HepG2 (cell line): ENCODE data around the gene ATXN7L2. TPM values are rescaled to one million over a fixed set of nuclear protein-coding genes. Genes with fewer than 3 reads are reported as not detected.

Source experiments
- ATF7 ChIP-seq, 2 experiments: fragments of 450-650 bp in 1 of 2; sonication (generic) in 1 of 2; formaldehyde crosslinking in 1 of 2; IDR thresholded peaks; 2 replicates each; pipeline versions ENCODE4 v1.4.0 to v1.6.1; 2016 to 2020; ENCODE audit warnings: antibody characterized with exemption in 1 of 2, mild to moderate bottlenecking in 1 of 2, missing genetic modification reagents in 1 of 2
- FOXJ3 ChIP-seq: sonication (generic); formaldehyde crosslinking; IDR thresholded peaks from 2 replicates; pipeline ENCODE4 v1.4.0; 2020; ENCODE audit warnings: missing genetic modification reagents, mild to moderate bottlenecking, borderline replicate concordance
- FOXO1 ChIP-seq: sonication (generic); formaldehyde crosslinking; IDR thresholded peaks from 2 replicates; pipeline ENCODE4 v1.4.0; 2020; ENCODE audit warnings: missing genetic modification reagents
- GTF3A ChIP-seq: sonication (generic); formaldehyde crosslinking; conservative IDR thresholded peaks from 2 replicates; pipeline ENCODE4 v1.4.0; 2020; ENCODE audit warnings: mild to moderate bottlenecking, missing genetic modification reagents
- KDM3A ChIP-seq: IDR thresholded peaks from 2 replicates; pipeline ENCODE4 v1.6.1; 2018; ENCODE audit warnings: low read depth, missing compliant biosample characterization
- MAZ ChIP-seq, 2 experiments: sonication (generic) in 1 of 2; formaldehyde crosslinking in 1 of 2; IDR thresholded peaks; 2 replicates each; pipeline versions ENCODE4 v1.5.0 to v1.6.1; 2012 to 2020; ENCODE audit warnings: low read depth in 2 of 2, mild to moderate bottlenecking in 2 of 2, borderline replicate concordance in 1 of 2, improper control_type of control experiment in 1 of 2, low read length in 1 of 2, missing genetic modification reagents in 1 of 2, moderate library complexity in 1 of 2
- MTA1 ChIP-seq: sonication (generic); formaldehyde crosslinking; IDR thresholded peaks from 2 replicates; pipeline ENCODE4 v1.4.0; 2020; ENCODE audit warnings: missing genetic modification reagents, mild to moderate bottlenecking, borderline replicate concordance
- NBN ChIP-seq: fragments of 450-650 bp; conservative IDR thresholded peaks from 2 replicates; pipeline ENCODE4 v1.6.1; 2017
- NFATC3 ChIP-seq: sonication (generic); formaldehyde crosslinking; IDR thresholded peaks from 2 replicates; pipeline ENCODE4 v1.5.1; 2020; ENCODE audit warnings: mild to moderate bottlenecking, missing genetic modification reagents
- SAP130 ChIP-seq: IDR thresholded peaks from 2 replicates; pipeline ENCODE4 v1.6.1; 2016; ENCODE audit warnings: low read depth
- STAG1 ChIP-seq: sonication (generic); formaldehyde crosslinking; IDR thresholded peaks from 2 replicates; pipeline ENCODE4 v1.4.0; 2020; ENCODE audit warnings: missing genetic modification reagents
- TARDBP ChIP-seq: sonication (generic); formaldehyde crosslinking; IDR thresholded peaks from 2 replicates; pipeline ENCODE4 v1.8.0; 2022; ENCODE audit warnings: mild to moderate bottlenecking, missing genetic modification reagents
- ZNF530 ChIP-seq: sonication (generic); formaldehyde crosslinking; IDR thresholded peaks from 2 replicates; pipeline ENCODE4 v1.5.0; 2020; ENCODE audit warnings: low read depth, mild to moderate bottlenecking, missing genetic modification reagents
- ZNF563 ChIP-seq: sonication (generic); formaldehyde crosslinking; IDR thresholded peaks from 2 replicates; pipeline ENCODE4 v1.8.0; 2022; ENCODE audit warnings: mild to moderate bottlenecking, moderate library complexity, missing genetic modification reagents
- ZNF589 ChIP-seq: sonication (generic); formaldehyde crosslinking; conservative IDR thresholded peaks from 2 replicates; pipeline ENCODE4 v1.8.0; 2022; ENCODE audit warnings: mild to moderate bottlenecking, moderate library complexity, missing genetic modification reagents
- ZNF766 ChIP-seq: sonication (generic); formaldehyde crosslinking; IDR thresholded peaks from 2 replicates; pipeline ENCODE4 v1.5.0; 2020; ENCODE audit warnings: missing genetic modification reagents, borderline replicate concordance
- ZNF841 ChIP-seq: sonication (generic); formaldehyde crosslinking; IDR thresholded peaks from 2 replicates; pipeline ENCODE4 v1.8.1; 2023; ENCODE audit warnings: missing genetic modification reagents, borderline replicate concordance
- polyA plus RNA-seq, 8 experiments: library from polyadenylated mRNA; depleted of rRNA in 3 of 8; stranded (reverse) in 7 of 8; unstranded in 1 of 8; fragments of >200 nt; fragmentation: Illumina TruSeq in 4 of 8; extraction: Trizol in 4 of 8; gene quantifications; 2 replicates each; pipeline versions ENCODE4 v1.2.1 to v1.2.3, GENCODE V29; 2011 to 2016; ENCODE audit warnings: low read depth in 4 of 8, missing spikeins in 1 of 8, mixed read lengths in 1 of 8; ENCODE audit not compliant: insufficient read depth in 1 of 8
- total RNA-seq, 5 experiments: library from RNA; depleted of rRNA; stranded (reverse); fragments of >200 nt; fragmentation: Illumina TruSeq; extraction: Trizol; gene quantifications; 2 replicates each; pipeline ENCODE4 v1.2.3, GENCODE V29; 2016; ENCODE audit warnings: low read depth in 1 of 5
- TF ChIP-seq, protein P1 (sequence below): sonication (generic); formaldehyde crosslinking; IDR thresholded peaks from 2 replicates; pipeline ENCODE4 v1.5.0; 2020; ENCODE audit warnings: mild to moderate bottlenecking, missing genetic modification reagents
- TF ChIP-seq, protein P2 (sequence below): sonication (generic); formaldehyde crosslinking; IDR thresholded peaks from 2 replicates; pipeline ENCODE4 v1.4.0; 2020; ENCODE audit warnings: missing genetic modification reagents
- TF ChIP-seq, protein P3 (sequence below): sonication (generic); formaldehyde crosslinking; IDR thresholded peaks from 2 replicates; pipeline ENCODE4 v1.4.0; 2020; ENCODE audit warnings: missing genetic modification reagents
- TF ChIP-seq, protein P4 (sequence below): sonication (generic); formaldehyde crosslinking; IDR thresholded peaks from 2 replicates; pipeline ENCODE4 v1.8.1; 2022; ENCODE audit warnings: mild to moderate bottlenecking, missing genetic modification reagents

ATXN7L2 gene
- total and polyA plus RNA-seq, 2 of the 13 experiments (the other 11 are each of a cell fraction or from before 2014, with no cell fraction given), result 2.7 to 2.8 TPM

DNA sequence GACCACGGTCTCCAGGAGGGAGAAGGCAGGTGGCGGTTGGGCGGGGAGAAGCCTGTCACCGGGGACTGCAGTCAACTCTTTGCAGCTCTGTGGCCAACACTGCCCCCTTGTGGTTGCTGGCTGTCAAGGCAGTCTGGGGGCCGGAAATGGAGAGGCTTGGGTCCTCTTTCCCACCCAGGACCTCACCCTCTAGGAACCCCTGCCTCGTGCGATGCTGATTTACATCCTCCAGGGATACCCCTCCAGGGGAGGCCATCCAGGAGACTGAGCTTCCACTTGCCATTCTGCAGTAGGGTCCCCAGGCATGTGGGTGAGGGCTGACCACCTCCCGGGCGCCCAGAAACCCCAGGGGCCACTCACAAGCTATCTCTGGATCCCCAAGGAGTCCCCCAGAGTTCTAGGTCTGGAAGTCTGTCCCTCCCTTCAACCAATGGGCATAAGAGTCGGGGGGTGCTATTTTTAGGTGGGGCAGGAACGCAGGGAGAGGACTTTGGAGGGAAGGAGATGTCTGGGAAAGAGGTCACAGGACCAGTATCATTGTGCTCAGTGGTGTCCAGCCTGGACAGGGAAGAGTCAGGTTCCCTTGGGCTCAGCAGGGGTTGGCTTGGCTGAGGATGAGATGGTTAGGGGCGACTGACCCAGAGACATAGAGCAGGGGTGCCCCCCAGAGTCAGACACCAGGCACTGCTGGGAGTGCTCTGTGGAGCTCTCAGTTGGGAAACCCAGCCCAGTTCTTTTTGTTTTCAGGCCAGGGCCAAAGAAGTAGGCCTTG is 48.8 kb downstream of the ATXN7L2 start (continued):
- TF ChIP-seq GTF3A (CRISPR knock-in tag), result 0 out of 2 replicates have a peak, but pooled peaks have one; percentile 43
- TF ChIP-seq NBN, result no peak
- TF ChIP-seq TARDBP (CRISPR knock-in tag), result 0 out of 2 replicates have a peak, but pooled peaks have one; percentile 29
- no peak for TF ChIP-seq FOXJ3 (CRISPR knock-in tag)
- TF ChIP-seq, protein P1, sequence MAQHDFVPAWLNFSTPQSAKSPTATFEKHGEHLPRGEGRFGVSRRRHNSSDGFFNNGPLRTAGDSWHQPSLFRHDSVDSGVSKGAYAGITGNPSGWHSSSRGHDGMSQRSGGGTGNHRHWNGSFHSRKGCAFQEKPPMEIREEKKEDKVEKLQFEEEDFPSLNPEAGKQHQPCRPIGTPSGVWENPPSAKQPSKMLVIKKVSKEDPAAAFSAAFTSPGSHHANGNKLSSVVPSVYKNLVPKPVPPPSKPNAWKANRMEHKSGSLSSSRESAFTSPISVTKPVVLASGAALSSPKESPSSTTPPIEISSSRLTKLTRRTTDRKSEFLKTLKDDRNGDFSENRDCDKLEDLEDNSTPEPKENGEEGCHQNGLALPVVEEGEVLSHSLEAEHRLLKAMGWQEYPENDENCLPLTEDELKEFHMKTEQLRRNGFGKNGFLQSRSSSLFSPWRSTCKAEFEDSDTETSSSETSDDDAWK (CRISPR knock-in tag), result no peak
- peak; percentile 39; the same call in 1 of the 2 replicates for TF ChIP-seq SAP130 (CRISPR knock-in tag)
- TF ChIP-seq MTA1 (CRISPR knock-in tag), result 0 out of 2 replicates have a peak, but pooled peaks have one; percentile 29
- TF ChIP-seq KDM3A (CRISPR knock-in tag), result 0 out of 2 replicates have a peak, but pooled peaks have one; percentile 28
- no peak for TF ChIP-seq ATF7 (IDR thresholded peaks at IDR 0.05)
- no peak for TF ChIP-seq ATF7 (CRISPR knock-in tag; IDR thresholded peaks at IDR 0.05)
- TF ChIP-seq FOXO1 (CRISPR knock-in tag), result peak; percentile 24; the same call in 1 of the 2 replicates
- no peak for TF ChIP-seq ZNF530 (CRISPR knock-in tag)
- TF ChIP-seq ZNF841 (CRISPR knock-in tag), result no peak
- no peak for TF ChIP-seq ZNF589 (CRISPR knock-in tag)
- TF ChIP-seq MAZ (IDR thresholded peaks at IDR 0.05; ENCODE audit: borderline replicate concordance, low read depth, low read length), result peak; percentile 36; the same call in 1 of the 2 replicates
- TF ChIP-seq MAZ (CRISPR knock-in tag; IDR thresholded peaks at IDR 0.05; ENCODE audit: low read depth), result no peak; the same call in none of the 2 replicates
- TF ChIP-seq ZNF563 (CRISPR knock-in tag), result no peak
- TF ChIP-seq STAG1, result peak; percentile 90
- no peak for TF ChIP-seq ZNF766
- TF ChIP-seq, protein P2, sequence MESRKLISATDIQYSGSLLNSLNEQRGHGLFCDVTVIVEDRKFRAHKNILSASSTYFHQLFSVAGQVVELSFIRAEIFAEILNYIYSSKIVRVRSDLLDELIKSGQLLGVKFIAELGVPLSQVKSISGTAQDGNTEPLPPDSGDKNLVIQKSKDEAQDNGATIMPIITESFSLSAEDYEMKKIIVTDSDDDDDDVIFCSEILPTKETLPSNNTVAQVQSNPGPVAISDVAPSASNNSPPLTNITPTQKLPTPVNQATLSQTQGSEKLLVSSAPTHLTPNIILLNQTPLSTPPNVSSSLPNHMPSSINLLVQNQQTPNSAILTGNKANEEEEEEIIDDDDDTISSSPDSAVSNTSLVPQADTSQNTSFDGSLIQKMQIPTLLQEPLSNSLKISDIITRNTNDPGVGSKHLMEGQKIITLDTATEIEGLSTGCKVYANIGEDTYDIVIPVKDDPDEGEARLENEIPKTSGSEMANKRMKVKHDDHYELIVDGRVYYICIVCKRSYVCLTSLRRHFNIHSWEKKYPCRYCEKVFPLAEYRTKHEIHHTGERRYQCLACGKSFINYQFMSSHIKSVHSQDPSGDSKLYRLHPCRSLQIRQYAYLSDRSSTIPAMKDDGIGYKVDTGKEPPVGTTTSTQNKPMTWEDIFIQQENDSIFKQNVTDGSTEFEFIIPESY (CRISPR knock-in tag), result 0 out of 2 replicates have a peak, but pooled peaks have one; percentile 32
- TF ChIP-seq, protein P3, sequence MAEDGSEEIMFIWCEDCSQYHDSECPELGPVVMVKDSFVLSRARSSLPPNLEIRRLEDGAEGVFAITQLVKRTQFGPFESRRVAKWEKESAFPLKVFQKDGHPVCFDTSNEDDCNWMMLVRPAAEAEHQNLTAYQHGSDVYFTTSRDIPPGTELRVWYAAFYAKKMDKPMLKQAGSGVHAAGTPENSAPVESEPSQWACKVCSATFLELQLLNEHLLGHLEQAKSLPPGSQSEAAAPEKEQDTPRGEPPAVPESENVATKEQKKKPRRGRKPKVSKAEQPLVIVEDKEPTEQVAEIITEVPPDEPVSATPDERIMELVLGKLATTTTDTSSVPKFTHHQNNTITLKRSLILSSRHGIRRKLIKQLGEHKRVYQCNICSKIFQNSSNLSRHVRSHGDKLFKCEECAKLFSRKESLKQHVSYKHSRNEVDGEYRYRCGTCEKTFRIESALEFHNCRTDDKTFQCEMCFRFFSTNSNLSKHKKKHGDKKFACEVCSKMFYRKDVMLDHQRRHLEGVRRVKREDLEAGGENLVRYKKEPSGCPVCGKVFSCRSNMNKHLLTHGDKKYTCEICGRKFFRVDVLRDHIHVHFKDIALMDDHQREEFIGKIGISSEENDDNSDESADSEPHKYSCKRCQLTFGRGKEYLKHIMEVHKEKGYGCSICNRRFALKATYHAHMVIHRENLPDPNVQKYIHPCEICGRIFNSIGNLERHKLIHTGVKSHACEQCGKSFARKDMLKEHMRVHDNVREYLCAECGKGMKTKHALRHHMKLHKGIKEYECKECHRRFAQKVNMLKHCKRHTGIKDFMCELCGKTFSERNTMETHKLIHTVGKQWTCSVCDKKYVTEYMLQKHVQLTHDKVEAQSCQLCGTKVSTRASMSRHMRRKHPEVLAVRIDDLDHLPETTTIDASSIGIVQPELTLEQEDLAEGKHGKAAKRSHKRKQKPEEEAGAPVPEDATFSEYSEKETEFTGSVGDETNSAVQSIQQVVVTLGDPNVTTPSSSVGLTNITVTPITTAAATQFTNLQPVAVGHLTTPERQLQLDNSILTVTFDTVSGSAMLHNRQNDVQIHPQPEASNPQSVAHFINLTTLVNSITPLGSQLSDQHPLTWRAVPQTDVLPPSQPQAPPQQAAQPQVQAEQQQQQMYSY (CRISPR knock-in tag), result no peak
- TF ChIP-seq NFATC3 (CRISPR knock-in tag), result no peak
- TF ChIP-seq, protein P4, sequence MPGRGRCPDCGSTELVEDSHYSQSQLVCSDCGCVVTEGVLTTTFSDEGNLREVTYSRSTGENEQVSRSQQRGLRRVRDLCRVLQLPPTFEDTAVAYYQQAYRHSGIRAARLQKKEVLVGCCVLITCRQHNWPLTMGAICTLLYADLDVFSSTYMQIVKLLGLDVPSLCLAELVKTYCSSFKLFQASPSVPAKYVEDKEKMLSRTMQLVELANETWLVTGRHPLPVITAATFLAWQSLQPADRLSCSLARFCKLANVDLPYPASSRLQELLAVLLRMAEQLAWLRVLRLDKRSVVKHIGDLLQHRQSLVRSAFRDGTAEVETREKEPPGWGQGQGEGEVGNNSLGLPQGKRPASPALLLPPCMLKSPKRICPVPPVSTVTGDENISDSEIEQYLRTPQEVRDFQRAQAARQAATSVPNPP (CRISPR knock-in tag), result no peak
